Measurements from ENCODE around the gene EEPD1.

EEPD1 gene

DNA sequence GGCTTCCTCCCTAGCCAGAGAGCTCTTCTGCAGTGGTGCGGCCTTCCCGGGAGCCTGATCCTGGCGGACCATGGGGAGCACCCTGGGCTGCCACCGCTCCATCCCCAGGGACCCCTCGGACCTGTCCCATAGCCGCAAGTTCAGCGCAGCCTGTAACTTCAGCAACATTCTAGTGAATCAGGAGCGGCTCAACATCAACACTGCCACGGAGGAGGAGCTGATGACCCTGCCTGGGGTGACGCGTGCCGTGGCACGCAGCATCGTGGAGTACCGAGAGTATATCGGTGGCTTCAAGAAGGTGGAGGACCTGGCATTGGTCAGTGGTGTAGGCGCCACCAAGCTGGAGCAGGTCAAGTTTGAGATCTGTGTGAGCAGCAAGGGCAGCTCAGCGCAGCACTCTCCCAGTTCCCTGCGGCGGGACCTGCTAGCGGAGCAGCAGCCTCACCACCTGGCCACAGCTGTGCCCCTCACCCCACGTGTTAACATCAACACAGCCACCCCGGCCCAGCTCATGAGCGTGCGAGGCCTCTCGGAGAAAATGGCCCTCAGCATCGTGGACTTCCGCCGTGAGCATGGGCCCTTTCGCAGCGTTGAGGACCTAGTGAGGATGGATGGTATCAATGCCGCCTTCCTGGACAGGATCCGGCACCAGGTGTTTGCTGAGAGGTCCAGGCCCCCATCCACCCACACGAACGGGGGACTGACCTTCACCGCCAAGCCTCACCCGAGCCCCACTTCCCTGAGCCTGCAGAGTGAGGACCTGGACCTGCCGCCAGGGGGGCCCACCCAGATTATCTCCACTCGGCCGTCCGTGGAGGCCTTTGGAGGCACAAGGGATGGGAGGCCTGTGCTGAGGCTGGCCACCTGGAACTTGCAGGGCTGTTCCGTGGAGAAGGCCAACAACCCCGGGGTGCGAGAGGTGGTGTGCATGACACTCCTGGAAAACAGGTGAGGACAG is 1.5 kb downstream of the EEPD1 start:
- no peak for DNase-seq (ENCODE audit: low read depth)

DNA sequence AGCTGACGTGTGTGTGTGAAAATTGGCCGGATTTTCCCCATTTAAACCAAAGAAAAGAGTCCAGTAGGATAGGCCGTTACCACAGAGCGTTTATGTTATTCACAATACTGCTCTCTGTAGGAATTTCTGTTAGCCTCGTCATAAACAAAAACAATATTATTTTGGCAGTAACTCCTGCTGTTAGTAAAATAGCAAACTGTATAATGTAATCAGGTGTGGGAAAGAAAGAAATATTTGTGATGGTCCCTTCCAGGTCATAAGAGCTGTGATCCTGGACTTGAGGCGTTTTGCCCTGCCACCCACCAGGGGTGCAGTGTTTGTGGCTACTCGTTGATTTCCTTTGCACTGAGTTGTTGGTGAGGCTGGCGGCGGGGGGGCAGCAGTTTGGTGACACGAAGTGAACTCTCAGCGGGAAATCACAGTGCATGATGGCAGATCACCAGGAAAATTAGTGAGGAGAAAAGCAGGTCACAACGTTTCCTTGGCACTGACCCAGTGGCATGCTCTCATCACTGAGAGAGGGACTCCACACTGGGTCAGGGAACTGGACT is 2.8 kb downstream of the EEPD1 start:
- DNase-seq (ENCODE audit: low read depth): no peak

GRCh38 chr7:36157527-36158320 is 4.7 kb downstream of the EEPD1 start:
- no peak for DNase-seq (ENCODE audit: low read depth)

GRCh38 chr7:36158321-36158605 is 5.2 kb downstream of the EEPD1 start:
- no peak for DNase-seq (ENCODE audit: low read depth)

GRCh38 chr7:36159618-36160017 is 6.6 kb downstream of the EEPD1 start:
- DNase-seq (ENCODE audit: low read depth): no peak

GRCh38 chr7:36160313-36160712 is 7.3 kb downstream of the EEPD1 start:
- DNase-seq (ENCODE audit: low read depth): no peak

GRCh38 chr7:36161996-36162395 is 8.9 kb downstream of the EEPD1 start:
- DNase-seq (ENCODE audit: low read depth): no peak

DNA sequence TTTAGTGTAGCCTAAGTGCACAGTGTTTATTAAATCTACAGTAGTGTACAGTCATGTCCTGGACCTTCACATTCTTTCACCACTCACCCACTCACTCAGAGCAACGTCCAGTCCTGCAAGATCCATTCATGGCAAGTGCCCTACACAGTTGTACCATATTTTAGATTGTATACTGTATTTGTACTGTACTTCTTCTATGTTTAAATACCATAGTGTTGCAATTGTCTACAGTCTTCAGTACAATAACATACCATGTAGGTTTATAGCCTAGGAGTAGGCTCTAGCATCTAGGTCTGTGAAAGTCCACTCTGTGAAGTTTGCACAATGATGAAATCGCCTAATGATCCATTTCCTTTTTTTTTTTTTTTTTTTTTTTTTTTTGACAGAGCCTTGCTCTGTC is 12.0 kb downstream of the EEPD1 start:
- DNase-seq (ENCODE audit: low read depth): no peak

DNA sequence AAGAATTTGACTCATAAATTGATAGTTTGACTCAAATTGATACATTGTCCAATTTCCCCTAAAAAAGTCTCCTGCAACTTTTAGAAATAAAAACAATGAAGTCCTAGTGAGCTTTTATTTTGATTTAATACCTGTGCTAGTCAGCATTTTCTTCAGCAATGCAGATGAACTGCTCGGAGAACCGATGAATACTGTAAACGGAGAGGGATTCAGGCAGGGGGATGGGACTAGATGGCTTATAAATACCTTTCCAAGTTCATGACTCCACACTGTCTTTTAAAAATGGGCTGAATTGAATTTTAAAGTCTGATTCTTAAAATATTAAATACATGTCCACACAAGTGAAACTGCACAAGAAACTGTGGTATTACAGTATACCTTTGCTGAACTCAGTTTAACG is 12.7 kb downstream of the EEPD1 start:
- DNase-seq (ENCODE audit: low read depth): no peak

- no peak for DNase-seq (ENCODE audit: low read depth)
Measured at GRCh38 chr7:36167403-36168050, 14.5 kb downstream of the EEPD1 start.

GRCh38 chr7:36171503-36171902 is 18.4 kb downstream of the EEPD1 start:
- DNase-seq (ENCODE audit: low read depth): no peak

DNA sequence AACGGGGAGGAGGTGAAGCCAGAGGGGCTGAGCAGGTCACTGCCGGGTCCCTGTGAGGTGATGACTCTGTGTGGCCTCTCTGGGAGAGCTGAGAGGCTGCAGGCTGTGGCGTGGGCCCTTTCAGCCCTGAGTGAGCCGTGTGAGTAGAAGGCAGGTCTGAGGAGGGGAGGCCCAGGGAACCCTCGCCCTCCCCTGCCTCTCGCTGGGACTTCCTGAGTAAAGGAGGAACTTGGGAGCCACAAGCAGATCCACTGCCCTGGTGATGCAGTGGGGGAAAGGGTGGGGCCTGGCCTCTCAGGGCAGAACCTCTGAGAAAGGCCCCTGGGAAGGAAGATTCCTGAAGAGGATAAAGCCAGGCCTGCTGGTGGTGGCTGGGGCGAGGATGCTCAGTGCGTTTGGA is 22.8 kb downstream of the EEPD1 start:
- no peak for DNase-seq (ENCODE audit: low read depth)

- DNase-seq (ENCODE audit: low read depth): no peak
Measured at GRCh38 chr7:36176697-36177096, 23.6 kb downstream of the EEPD1 start.

DNA sequence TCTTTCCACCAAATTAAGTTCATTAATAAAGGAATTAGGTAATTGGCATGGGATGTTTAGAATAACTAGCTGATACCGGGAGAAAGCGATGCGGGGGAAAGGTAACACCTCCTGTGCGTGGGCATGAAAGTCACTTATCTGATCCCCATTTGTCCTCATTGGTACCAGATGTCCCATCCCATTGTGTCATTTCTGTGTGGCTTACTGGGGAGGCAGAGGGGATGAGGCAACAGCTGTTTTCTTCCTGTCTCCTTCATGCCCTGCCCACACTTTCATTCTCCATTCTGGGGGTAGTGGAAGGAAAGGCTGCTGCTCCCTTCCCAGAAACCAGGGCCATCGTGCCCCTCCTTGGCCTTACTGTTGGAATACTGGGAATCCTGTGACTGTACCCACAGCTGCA is 27.1 kb downstream of the EEPD1 start:
- no peak for DNase-seq (ENCODE audit: low read depth)

DNA sequence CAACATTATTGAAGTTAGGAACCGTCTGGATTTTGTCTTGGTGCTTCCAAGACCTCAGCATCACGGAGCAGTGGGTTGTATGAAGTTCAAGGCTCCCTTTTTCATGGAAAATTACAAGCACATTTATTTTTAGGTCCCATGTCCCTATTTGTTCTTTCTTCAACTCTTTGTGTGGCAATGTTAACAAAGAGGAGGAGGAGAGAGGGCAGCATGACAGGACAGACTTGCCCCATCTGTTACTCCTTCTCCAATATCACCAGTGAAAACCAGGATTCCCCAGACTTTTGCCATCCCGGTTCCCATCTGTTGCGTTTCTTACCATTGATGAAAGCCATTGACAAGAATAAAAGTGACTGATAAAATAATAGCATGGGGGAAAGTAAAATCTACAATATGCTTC is 28.6 kb downstream of the EEPD1 start:
- DNase-seq (ENCODE audit: low read depth): peak; percentile 7

GRCh38 chr7:36182854-36183604 is 30.0 kb downstream of the EEPD1 start:
- DNase-seq (ENCODE audit: low read depth): no peak

DNA sequence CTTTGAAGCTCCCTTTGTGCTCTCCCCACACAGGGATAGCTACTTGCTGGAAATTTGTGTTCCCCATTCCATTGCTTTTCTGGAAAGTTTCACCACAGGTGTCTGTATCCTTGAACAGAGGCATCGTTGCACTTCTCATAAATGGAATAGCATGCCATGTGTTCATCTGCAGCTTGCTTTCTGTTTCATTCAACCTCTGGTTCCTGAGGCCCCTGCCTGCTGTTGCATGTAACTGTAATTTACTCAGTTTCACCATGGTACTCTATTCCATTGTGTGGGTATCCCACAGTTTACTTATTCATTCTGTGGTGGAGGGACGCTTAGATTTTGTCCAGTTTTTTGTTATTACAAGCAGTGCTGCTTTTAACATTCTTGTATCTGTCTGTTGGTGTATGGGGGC is 32.0 kb downstream of the EEPD1 start:
- DNase-seq (ENCODE audit: low read depth): no peak

GRCh38 chr7:36185756-36186155 is 32.7 kb downstream of the EEPD1 start:
- no peak for DNase-seq (ENCODE audit: low read depth)

GRCh38 chr7:36186359-36187121 is 33.5 kb downstream of the EEPD1 start:
- DNase-seq (ENCODE audit: low read depth): no peak

- DNase-seq (ENCODE audit: low read depth): no peak
Measured at GRCh38 chr7:36188266-36188665, 35.2 kb downstream of the EEPD1 start.

DNA sequence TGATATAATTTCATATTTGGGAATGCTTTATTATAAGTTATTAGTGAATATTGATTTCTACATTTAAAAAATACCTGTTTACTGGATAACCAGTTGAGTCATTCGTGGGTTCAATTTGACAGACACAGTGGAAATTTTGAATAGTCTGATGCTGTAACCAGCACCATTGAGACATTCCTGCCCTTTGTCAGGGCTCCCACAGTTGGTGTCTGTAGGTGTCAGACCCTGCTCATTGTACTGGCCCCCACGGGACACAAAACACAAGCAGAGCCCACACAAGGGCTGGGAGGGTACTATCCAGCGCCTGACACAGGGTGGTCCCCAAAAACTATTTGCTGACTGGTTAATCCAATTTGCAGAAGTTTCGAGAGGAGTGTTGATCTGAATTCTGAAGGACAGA is 35.9 kb downstream of the EEPD1 start:
- DNase-seq (ENCODE audit: low read depth): no peak
